SK-N-SH (cell line): ENCODE data around the gene VWA3B. TPM values are rescaled to one million over a fixed set of nuclear protein-coding genes. Genes with fewer than 3 reads are reported as not detected.

Experiments
- CTCF ChIA-PET: fragments of 300-600, 350-600 bp; formaldehyde crosslinking; extraction: SDS; loops from one replicate; lab custom pipeline; 2021; lab: Yijun Ruan, JAX
- POLR2A ChIA-PET: fragments of 350-600 bp; sonication (Branson Sonifier 250); formaldehyde crosslinking; extraction: SDS; loops from one replicate; lab custom pipeline; 2020; ENCODE audit warnings: antibody characterized with exemption, inconsistent platforms; lab: Yijun Ruan, JAX
- DNase-seq: peaks from one replicate; pipeline ENCODE4 v3.0.0; 2012
- H2AFZ ChIP-seq: fragments of 200-600 bp; sonication (generic); 2 replicates; pipeline ENCODE4 v1.8.1; 2016; ENCODE audit warnings: antibody characterized with exemption, mild to moderate bottlenecking, low read depth
- H3F3A ChIP-seq: fragments of 200-600 bp; sonication (generic); replicated peaks from 2 replicates; pipeline ENCODE3; 2016; ENCODE audit warnings: antibody characterized with exemption, mild to moderate bottlenecking; ENCODE audit not compliant: insufficient read depth
- H3K27ac ChIP-seq, 2 experiments: fragments of 200-500 bp in 1 of 2; fragments of 200-600 bp in 1 of 2; sonication (Bioruptor generic) in 1 of 2; sonication (generic), shearing (Covaris generic) in 1 of 2; 2 replicates each; pipeline versions ENCODE4 v1.5.1 to v1.6.1; 2014 to 2016; ENCODE audit warnings: low read depth in 2 of 2, inconsistent platforms in 1 of 2, low read length in 1 of 2, mild to moderate bottlenecking in 1 of 2, mixed read lengths in 1 of 2
- H3K27me3 ChIP-seq: fragments of 200-600 bp; sonication (generic), shearing (Covaris generic); 2 replicates; pipeline ENCODE4 v1.6.1; 2016; ENCODE audit warnings: mixed run types; ENCODE audit not compliant: insufficient read depth
- H3K36me3 ChIP-seq, 2 experiments: fragments of 200-500 bp in 1 of 2; fragments of 200-600 bp in 1 of 2; sonication (Bioruptor generic) in 1 of 2; sonication (generic) in 1 of 2; replicated peaks in 1 of 2; 2 replicates each; pipeline versions ENCODE3 to v1.5.1; 2014 to 2016; ENCODE audit warnings: low read length in 1 of 2, mild to moderate bottlenecking in 1 of 2; ENCODE audit not compliant: insufficient read depth in 2 of 2, control insufficient read depth in 1 of 2
- H3K4me1 ChIP-seq, 2 experiments: fragments of 200-500 bp in 1 of 2; fragments of 200-600 bp in 1 of 2; sonication (Bioruptor generic) in 1 of 2; sonication (generic), shearing (Covaris generic) in 1 of 2; 2 replicates each; pipeline versions ENCODE4 v1.5.1 to v1.6.1; 2014 to 2016; ENCODE audit warnings: low read depth in 1 of 2, low read length in 1 of 2, mixed run types in 1 of 2; ENCODE audit not compliant: insufficient read depth in 2 of 2, control insufficient read depth in 1 of 2
- H3K4me2 ChIP-seq: fragments of 200-600 bp; sonication (generic), shearing (Covaris generic); 2 replicates; pipeline ENCODE4 v1.6.1; 2017; ENCODE audit warnings: mixed run types
- H3K4me3 ChIP-seq, 2 experiments: fragments of 200-500 bp in 1 of 2; fragments of 200-600 bp in 1 of 2; sonication (Bioruptor generic) in 1 of 2; sonication (generic), shearing (Covaris generic) in 1 of 2; 2 replicates each; pipeline versions ENCODE4 v1.5.1 to v1.8.1; 2014 to 2016; ENCODE audit warnings: low read depth in 2 of 2, inconsistent platforms in 1 of 2, low read length in 1 of 2, mild to moderate bottlenecking in 1 of 2, mixed read lengths in 1 of 2, moderate library complexity in 1 of 2
- H3K79me2 ChIP-seq: fragments of 200-600 bp; sonication (generic); 2 replicates; pipeline ENCODE4 v1.8.1; 2017; ENCODE audit warnings: mild to moderate bottlenecking; ENCODE audit not compliant: insufficient read depth
- H3K9ac ChIP-seq: fragments of 200-600 bp; sonication (generic); 2 replicates; pipeline ENCODE4 v1.6.1; 2017; ENCODE audit warnings: mixed run types
- H3K9me2 ChIP-seq: fragments of 200-600 bp; sonication (generic); 2 replicates; pipeline ENCODE4 v1.6.1; 2017; ENCODE audit warnings: mixed run types
- H3K9me3 ChIP-seq: fragments of 200-600 bp; sonication (generic); 2 replicates; pipeline ENCODE4 v1.6.1; 2017; ENCODE audit warnings: mixed run types, mild to moderate bottlenecking, moderate library complexity
- H4K20me1 ChIP-seq: fragments of 200-600 bp; sonication (generic); 2 replicates; pipeline ENCODE4 v1.6.1; 2017; ENCODE audit warnings: mild to moderate bottlenecking, mixed run types; ENCODE audit not compliant: insufficient read depth
- EP300 ChIP-seq, 2 experiments: IDR thresholded peaks; 2 replicates each; pipeline versions ENCODE4 v1.4.0 to v1.6.1; 2012; ENCODE audit warnings: borderline replicate concordance in 1 of 2, low read depth in 1 of 2, low read length in 1 of 2
- FOXJ3 ChIP-seq: sonication (generic); formaldehyde crosslinking; IDR thresholded peaks from 2 replicates; pipeline ENCODE4 v1.5.1; 2020; ENCODE audit warnings: mild to moderate bottlenecking, missing genetic modification reagents
- FOXM1 ChIP-seq: IDR thresholded peaks from 2 replicates; pipeline ENCODE4 v1.4.0; 2012; ENCODE audit warnings: low read depth, mild to moderate bottlenecking
- GABPA ChIP-seq: IDR thresholded peaks from 2 replicates; pipeline ENCODE4 v1.4.0; 2012; ENCODE audit warnings: low read depth, mild to moderate bottlenecking
- GATA2 ChIP-seq: sonication (generic); formaldehyde crosslinking; IDR thresholded peaks from 2 replicates; pipeline ENCODE4 v1.5.0; 2020; ENCODE audit warnings: mild to moderate bottlenecking, missing genetic modification reagents
- JUND ChIP-seq: IDR thresholded peaks from 2 replicates; pipeline ENCODE4 v1.4.0; 2012
- MAX ChIP-seq: IDR thresholded peaks from 2 replicates; pipeline ENCODE4 v1.4.0; 2012; ENCODE audit warnings: low read depth
- MEF2A ChIP-seq: IDR thresholded peaks from 2 replicates; pipeline ENCODE4 v1.4.0; 2012; ENCODE audit warnings: low read depth, borderline replicate concordance
- MXI1 ChIP-seq: IDR thresholded peaks from 2 replicates; pipeline ENCODE4 v1.6.1; 2012; ENCODE audit warnings: mild to moderate bottlenecking, low read depth, low read length, improper control_type of control experiment
- POLR2AphosphoS5 ChIP-seq: IDR thresholded peaks from 2 replicates; pipeline ENCODE4 v1.6.1; 2012; ENCODE audit warnings: low read depth, low read length
- RAD21 ChIP-seq: IDR thresholded peaks from 2 replicates; pipeline ENCODE4 v1.6.1; 2012; ENCODE audit warnings: mild to moderate bottlenecking, low read length
- RCOR1 ChIP-seq: fragments of 150-350 bp; IDR thresholded peaks from 2 replicates; pipeline ENCODE4 v1.6.1; 2017; ENCODE audit warnings: antibody characterized with exemption, low read length
- RFX5 ChIP-seq: IDR thresholded peaks from 2 replicates; pipeline ENCODE4 v1.6.1; 2012; ENCODE audit warnings: mild to moderate bottlenecking, improper control_type of control experiment, low read length
- RXRA ChIP-seq: IDR thresholded peaks from 2 replicates; pipeline ENCODE4 v1.4.0; 2012; ENCODE audit warnings: low read depth, mild to moderate bottlenecking, borderline replicate concordance
- SIN3A ChIP-seq: IDR thresholded peaks from 2 replicates; pipeline ENCODE4 v1.6.1; 2012; ENCODE audit warnings: low read depth, mild to moderate bottlenecking, low read length, moderate library complexity, borderline replicate concordance
- TAF1 ChIP-seq: IDR thresholded peaks from 2 replicates; pipeline ENCODE4 v1.6.1; 2012; ENCODE audit warnings: low read depth, mild to moderate bottlenecking, low read length, moderate library complexity, borderline replicate concordance
- TCF12 ChIP-seq: IDR thresholded peaks from 2 replicates; pipeline ENCODE4 v1.4.0; 2012
- WGBS: methylation state at CpG from one replicate; pipeline ENCODE4 v1.1.6; 2017; ENCODE audit warnings: low lambda C conversion rate; 5-methylcytosine and 5-hydroxymethylcytosine counted together
- polyA plus RNA-seq, 3 experiments: library from polyadenylated mRNA; depleted of rRNA; stranded (reverse); fragments of >200 nt; gene quantifications; 2 replicates each; pipeline ENCODE4 v1.2.3, GENCODE V29; 2012
- TF ChIP-seq, protein P1 (sequence below): IDR thresholded peaks from 2 replicates; pipeline ENCODE4 v1.4.0; 2012; ENCODE audit warnings: low read depth, borderline replicate concordance
- TF ChIP-seq, protein P2 (sequence below): fragments of 150-350 bp; IDR thresholded peaks from 2 replicates; pipeline ENCODE4 v1.6.1; 2016; ENCODE audit warnings: mild to moderate bottlenecking, low read depth, low read length

Gene VWA3B
- polyA plus RNA-seq, 1 of the 3 experiments (the other 2 are of a cell fraction) = not detected

DNA sequence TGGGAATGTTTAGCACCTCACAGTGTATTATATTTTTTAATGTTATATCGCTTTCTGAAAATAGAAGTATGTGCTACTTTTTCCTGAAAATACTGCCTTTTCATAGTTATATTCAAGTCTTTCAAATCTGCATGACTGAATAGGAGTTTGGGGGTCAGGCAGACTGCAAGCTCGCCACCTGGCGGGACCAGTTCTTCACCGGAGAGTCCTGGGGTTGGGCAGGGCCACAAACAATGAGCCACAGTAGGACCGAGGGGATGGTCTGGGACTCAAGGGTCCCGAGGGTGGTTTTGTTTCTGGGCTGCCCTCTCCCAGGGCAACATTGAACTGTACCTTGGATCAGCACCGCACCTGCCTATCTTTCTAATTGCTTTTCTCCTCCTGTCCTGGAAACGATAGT, 70.6 kb downstream of the VWA3B start:
- Histone ChIP-seq H3K27me3 (no peaks in the 10 kb centered on the region; the same call in 1 of the 2 replicates), H3K4me3 (no peak overlapping the region), H3F3A (no peaks in the 10 kb centered on the region), H3K36me3 (no peaks in the 10 kb centered on the region), H2AFZ (no peak overlapping the region), H3K9me3 (no peaks in the 10 kb centered on the region), H3K9ac (no peak overlapping the region), H3K4me2 (no peak overlapping the region), H4K20me1 (no peaks in the 10 kb centered on the region), H3K27ac (no peak overlapping the region), H3K9me2 (no peaks in the 10 kb centered on the region), H3K4me1 (no peaks in the 10 kb centered on the region; a peak in 1 of 4 replicates), H3K79me2 (no peaks in the 10 kb centered on the region)
- WGBS = 41% methylated on average over 8 of the region's 8 CpGs
- ChIA-PET POLR2A (no interaction called here), CTCF (interaction anchor here (1.4 kb wide), 1 partner anchor 112 kb away, joined by 4 read pairs; no protein-coding TSS in a partner anchor)
- DNase-seq = no peak
- TF ChIP-seq, protein P1, sequence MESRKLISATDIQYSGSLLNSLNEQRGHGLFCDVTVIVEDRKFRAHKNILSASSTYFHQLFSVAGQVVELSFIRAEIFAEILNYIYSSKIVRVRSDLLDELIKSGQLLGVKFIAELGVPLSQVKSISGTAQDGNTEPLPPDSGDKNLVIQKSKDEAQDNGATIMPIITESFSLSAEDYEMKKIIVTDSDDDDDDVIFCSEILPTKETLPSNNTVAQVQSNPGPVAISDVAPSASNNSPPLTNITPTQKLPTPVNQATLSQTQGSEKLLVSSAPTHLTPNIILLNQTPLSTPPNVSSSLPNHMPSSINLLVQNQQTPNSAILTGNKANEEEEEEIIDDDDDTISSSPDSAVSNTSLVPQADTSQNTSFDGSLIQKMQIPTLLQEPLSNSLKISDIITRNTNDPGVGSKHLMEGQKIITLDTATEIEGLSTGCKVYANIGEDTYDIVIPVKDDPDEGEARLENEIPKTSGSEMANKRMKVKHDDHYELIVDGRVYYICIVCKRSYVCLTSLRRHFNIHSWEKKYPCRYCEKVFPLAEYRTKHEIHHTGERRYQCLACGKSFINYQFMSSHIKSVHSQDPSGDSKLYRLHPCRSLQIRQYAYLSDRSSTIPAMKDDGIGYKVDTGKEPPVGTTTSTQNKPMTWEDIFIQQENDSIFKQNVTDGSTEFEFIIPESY = no peak
- TF ChIP-seq RFX5 (no peak), SIN3A (no peak), EP300 (IDR thresholded peaks at IDR 0.05; ENCODE audit: borderline replicate concordance in 1 of 2, low read depth in 1 of 2, low read length in 1 of 2) (no peak), RAD21 (no peak), JUND (no peak), MXI1 (no peak), GABPA (no peak), TAF1 (no peak), MEF2A (no peak), GATA2 (CRISPR knock-in tag) (no peak), TCF12 (no peak)
- TF ChIP-seq, protein P2, sequence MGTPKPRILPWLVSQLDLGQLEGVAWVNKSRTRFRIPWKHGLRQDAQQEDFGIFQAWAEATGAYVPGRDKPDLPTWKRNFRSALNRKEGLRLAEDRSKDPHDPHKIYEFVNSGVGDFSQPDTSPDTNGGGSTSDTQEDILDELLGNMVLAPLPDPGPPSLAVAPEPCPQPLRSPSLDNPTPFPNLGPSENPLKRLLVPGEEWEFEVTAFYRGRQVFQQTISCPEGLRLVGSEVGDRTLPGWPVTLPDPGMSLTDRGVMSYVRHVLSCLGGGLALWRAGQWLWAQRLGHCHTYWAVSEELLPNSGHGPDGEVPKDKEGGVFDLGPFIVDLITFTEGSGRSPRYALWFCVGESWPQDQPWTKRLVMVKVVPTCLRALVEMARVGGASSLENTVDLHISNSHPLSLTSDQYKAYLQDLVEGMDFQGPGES = no peak

- WGBS = 58% methylated on average over 7 of the region's 8 CpGs
- Histone ChIP-seq H3K79me2 (no peaks in the 10 kb centered on the region), H3K9ac (no peak overlapping the region), H3K9me2 (no peaks in the 10 kb centered on the region), H4K20me1 (no peaks in the 10 kb centered on the region), H3K9me3 (no peaks in the 10 kb centered on the region), H2AFZ (no peak overlapping the region), H3K27ac (no peak overlapping the region), H3K4me1 (no peaks in the 10 kb centered on the region; a peak in 1 of 4 replicates), H3K27me3 (no peaks in the 10 kb centered on the region; the same call in 1 of the 2 replicates), H3K4me2 (no peak overlapping the region), H3F3A (no peaks in the 10 kb centered on the region), H3K4me3 (no peak overlapping the region), H3K36me3 (no peaks in the 10 kb centered on the region)
- no peak for DNase-seq
- ChIA-PET POLR2A (no interaction called here), CTCF (no interaction called here)
- no peak for TF ChIP-seq POLR2AphosphoS5
- TF ChIP-seq TCF12 = no peak
- TF ChIP-seq EP300 (IDR thresholded peaks at IDR 0.05; ENCODE audit: borderline replicate concordance in 1 of 2, low read depth in 1 of 2, low read length in 1 of 2) = no peak
- no peak for TF ChIP-seq MAX
- TF ChIP-seq GABPA = no peak
- TF ChIP-seq RXRA = no peak
- TF ChIP-seq SIN3A = no peak
- no peak for TF ChIP-seq TAF1
- no peak for TF ChIP-seq FOXJ3 (CRISPR knock-in tag)
- TF ChIP-seq FOXM1 = no peak
- TF ChIP-seq, protein P2 = no peak
- no peak for TF ChIP-seq RCOR1
Measured at GRCh38 chr2:98158305-98158704, 71.3 kb downstream of the VWA3B start.
